GM12891 (cell line): ENCODE data around the gene TMED1.

ENCODE experiments used
- PAX5 ChIP-seq: IDR thresholded peaks from 2 replicates; pipeline ENCODE4 v1.6.1; 2011; ENCODE audit warnings: low read length, moderate library complexity, mild to moderate bottlenecking; ENCODE audit not compliant: insufficient read depth, severe bottlenecking
- POLR2A ChIP-seq: IDR thresholded peaks from 2 replicates; pipeline ENCODE4 v1.6.1; 2011; ENCODE audit warnings: low read depth, low read length, control low read depth
- POLR2AphosphoS5 ChIP-seq: IDR thresholded peaks from 2 replicates; pipeline ENCODE4 v1.6.1; 2011; ENCODE audit warnings: low read depth, low read length, control low read depth
- POU2F2 ChIP-seq: IDR thresholded peaks from 2 replicates; pipeline ENCODE4 v1.6.1; 2011; ENCODE audit warnings: low read depth, mild to moderate bottlenecking, control low read depth, low read length, moderate library complexity
- SPI1 ChIP-seq: IDR thresholded peaks from 2 replicates; pipeline ENCODE4 v1.6.1; 2011; ENCODE audit warnings: low read depth, low read length, control low read depth
- TAF1 ChIP-seq: IDR thresholded peaks from 2 replicates; pipeline ENCODE4 v1.6.1; 2011; ENCODE audit warnings: low read depth, low read length, control low read depth

- no peak for TF ChIP-seq POLR2A
- no peak for TF ChIP-seq TAF1
- no peak for TF ChIP-seq PAX5
- no peak for TF ChIP-seq POLR2AphosphoS5
- TF ChIP-seq POU2F2, result no peak
- TF ChIP-seq SPI1, result no peak
Observed at GRCh38 chr19:10797078-10797477, 38.9 kb downstream of the TMED1 start.
